Chondrocyte (in vitro differentiated cells): ENCODE data around the gene COQ3. TPM values are rescaled to one million over a fixed set of nuclear protein-coding genes. Genes with fewer than 3 reads are reported as not detected.

Source experiments
- DNase-seq: peaks from one replicate; pipeline ENCODE4 v3.0.0; 2021; ENCODE audit warnings: mixed read lengths, low spot score
- H3K27ac Mint-ChIP-seq: one replicate; pipeline ENCODE4 v1.8.0; 2021; ENCODE audit warnings: mild to moderate bottlenecking, moderate library complexity, mixed read lengths; ENCODE audit not compliant: unreplicated experiment
- H3K27me3 Mint-ChIP-seq: 2 replicates; pipeline ENCODE4 v1.8.0; 2021; ENCODE audit warnings: low read depth, mixed read lengths
- H3K36me3 Mint-ChIP-seq: 2 replicates; pipeline ENCODE4 v1.8.0; 2021; ENCODE audit warnings: low read depth, mixed read lengths
- H3K4me1 Mint-ChIP-seq: 2 replicates; pipeline ENCODE4 v1.8.0; 2021; ENCODE audit warnings: low read depth, mild to moderate bottlenecking, mixed read lengths
- H3K4me3 Mint-ChIP-seq: one replicate; pipeline ENCODE4 v1.8.0; 2021; ENCODE audit warnings: mild to moderate bottlenecking, moderate library complexity, mixed read lengths; ENCODE audit not compliant: unreplicated experiment
- H3K9me3 Mint-ChIP-seq: 2 replicates; pipeline ENCODE4 v1.8.0; 2021; ENCODE audit warnings: low read depth, mixed read lengths
- CTCF ChIP-seq: fragments of 200-600 bp; sonication (generic); IDR thresholded peaks from 2 replicates; pipeline ENCODE4 v1.5.0; 2021; ENCODE audit warnings: antibody characterized with exemption, mild to moderate bottlenecking, moderate library complexity
- total RNA-seq: library from RNA; stranded (reverse); gene quantifications from 3 replicates; pipeline ENCODE4 v1.2.1, GENCODE V29; 2021

The COQ3 gene
- total RNA-seq, 1 donor from 2014 or later = 3.7 TPM

- no peak for DNase-seq
- no peak for TF ChIP-seq CTCF
- Mint-ChIP-seq H3K27me3 (no peaks in the 10 kb centered on the region), H3K36me3 (peaks cover 24% of the 10 kb centered on the region), H3K4me1 (peaks cover 8% of the 10 kb centered on the region), H3K4me3 (no peak overlapping the region), H3K9me3 (no peaks in the 10 kb centered on the region), H3K27ac (no peak overlapping the region)
Observed at GRCh38 chr6:99409672-99410071, 15.7 kb upstream of the COQ3 start.

- H3K27me3 Mint-ChIP-seq = no peaks in the 10 kb centered on the region
- H3K27ac Mint-ChIP-seq = no peak overlapping the region
- DNase-seq = no peak
- no peak overlapping the region for H3K4me3 Mint-ChIP-seq
- H3K36me3 Mint-ChIP-seq = peaks cover 39% of the 10 kb centered on the region
- H3K4me1 Mint-ChIP-seq = peaks cover 4% of the 10 kb centered on the region
- H3K9me3 Mint-ChIP-seq = no peaks in the 10 kb centered on the region
- TF ChIP-seq CTCF = no peak
Observed at GRCh38 chr6:99407076-99407475, 13.1 kb upstream of the COQ3 start.

- H3K4me3 Mint-ChIP-seq = no peak overlapping the region
- no peaks in the 10 kb centered on the region for H3K27me3 Mint-ChIP-seq
- no peak overlapping the region for H3K27ac Mint-ChIP-seq
- H3K36me3 Mint-ChIP-seq = peaks cover 38% of the 10 kb centered on the region
- no peak for DNase-seq
- TF ChIP-seq CTCF = no peak
- no peaks in the 10 kb centered on the region for H3K9me3 Mint-ChIP-seq
- H3K4me1 Mint-ChIP-seq = no peaks in the 10 kb centered on the region
Observed at GRCh38 chr6:99402448-99402847, 8.5 kb upstream of the COQ3 start.

- Mint-ChIP-seq H3K27me3 (no peaks in the 10 kb centered on the region), H3K9me3 (no peaks in the 10 kb centered on the region), H3K36me3 (peaks cover 16% of the 10 kb centered on the region), H3K27ac (no peak overlapping the region), H3K4me3 (no peak overlapping the region), H3K4me1 (peaks cover 11% of the 10 kb centered on the region)
- no peak for DNase-seq
- no peak for TF ChIP-seq CTCF
Observed at GRCh38 chr6:99397287-99397686, 3.3 kb upstream of the COQ3 start.

- Mint-ChIP-seq H3K4me3 (peak overlapping the region; percentile 98), H3K9me3 (no peaks in the 10 kb centered on the region), H3K27me3 (no peaks in the 10 kb centered on the region), H3K4me1 (peaks cover 11% of the 10 kb centered on the region), H3K36me3 (peaks cover 1% of the 10 kb centered on the region), H3K27ac (peak overlapping the region; percentile 99)
- DNase-seq = no peak
- no peak for TF ChIP-seq CTCF
Observed at GRCh38 chr6:99393366-99393697, 663 bp downstream of the COQ3 start.
